ENCODE results near the gene CCDC102A.

Gene CCDC102A

DNA sequence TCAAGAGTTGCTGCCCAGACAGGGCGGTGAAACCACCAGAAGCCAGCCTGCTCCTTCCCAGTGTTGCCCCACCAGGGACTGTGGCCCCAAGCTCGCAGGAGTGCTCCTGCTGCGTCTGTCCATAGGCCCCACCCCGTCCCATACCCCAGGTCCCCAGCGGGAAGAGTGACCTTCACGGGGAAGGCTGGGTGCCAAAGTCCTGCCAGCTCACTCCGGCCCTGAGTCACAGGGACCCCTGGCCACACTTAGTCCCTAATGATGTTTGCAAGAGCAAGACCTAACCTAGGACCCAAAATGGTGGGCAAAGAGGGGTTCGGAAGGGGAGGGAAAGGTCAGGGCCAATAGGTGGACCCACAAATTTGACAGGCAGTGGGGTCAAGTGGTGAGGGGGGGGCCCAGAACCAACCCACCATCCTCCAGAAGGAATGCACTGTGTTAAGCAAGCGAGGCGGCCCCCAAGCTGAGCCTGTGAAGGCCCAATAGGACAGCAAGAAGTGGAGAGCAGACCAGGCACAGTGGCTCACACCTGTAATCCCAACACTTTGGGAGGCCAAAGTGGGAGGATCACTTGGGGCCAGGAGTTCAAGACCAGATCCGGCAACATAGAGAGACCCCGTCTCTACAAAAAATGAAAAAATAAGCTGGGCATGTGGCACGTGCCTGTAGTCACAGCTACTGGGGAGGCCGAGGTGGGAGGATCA, 53.4 kb downstream of the CCDC102A start:
- Histone ChIP-seq H3K4me3 (ENCODE audit: low read length) (no peak overlapping the region), H3K4me1 (ENCODE audit: control insufficient read depth, insufficient read depth, low read length) (peaks cover 65% of the 10 kb centered on the region), H3K9ac (ENCODE audit: low read length) (no peak overlapping the region), H3K9me3 (ENCODE audit: control insufficient read depth, low read length) (no peaks in the 10 kb centered on the region), H3K27me3 (ENCODE audit: control insufficient read depth, insufficient read depth, low read length) (no peaks in the 10 kb centered on the region), H3K36me3 (ENCODE audit: control insufficient read depth, insufficient read depth, low read length) (no peaks in the 10 kb centered on the region)

DNA sequence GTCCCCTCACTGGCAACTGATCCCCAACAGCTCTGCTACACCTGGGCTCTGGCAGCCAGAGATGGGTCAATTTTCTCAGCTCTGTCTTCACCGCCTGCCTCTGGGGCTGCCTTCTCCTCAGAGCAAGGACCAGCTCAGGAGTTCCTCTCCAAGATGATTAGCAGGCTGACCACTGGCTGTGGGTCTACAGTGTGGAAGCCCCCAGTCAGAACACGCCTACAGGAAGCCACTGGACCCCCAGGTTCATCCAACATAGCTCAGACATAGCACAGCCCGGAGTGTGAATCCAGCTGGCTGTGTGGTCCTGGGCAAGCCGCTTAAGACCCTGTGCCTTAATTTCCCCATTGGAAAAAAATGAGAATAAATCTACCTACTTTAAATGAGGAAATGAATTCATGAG, 55.0 kb downstream of the CCDC102A start:
- Histone ChIP-seq H3K9ac (ENCODE audit: low read length) (peak overlapping the region; percentile 63), H3K4me1 (ENCODE audit: control insufficient read depth, insufficient read depth, low read length) (peaks cover 73% of the 10 kb centered on the region), H3K9me3 (ENCODE audit: control insufficient read depth, low read length) (no peaks in the 10 kb centered on the region), H3K27me3 (ENCODE audit: control insufficient read depth, insufficient read depth, low read length) (no peaks in the 10 kb centered on the region), H3K4me3 (ENCODE audit: low read length) (no peak overlapping the region), H3K36me3 (ENCODE audit: control insufficient read depth, insufficient read depth, low read length) (no peaks in the 10 kb centered on the region)

DNA sequence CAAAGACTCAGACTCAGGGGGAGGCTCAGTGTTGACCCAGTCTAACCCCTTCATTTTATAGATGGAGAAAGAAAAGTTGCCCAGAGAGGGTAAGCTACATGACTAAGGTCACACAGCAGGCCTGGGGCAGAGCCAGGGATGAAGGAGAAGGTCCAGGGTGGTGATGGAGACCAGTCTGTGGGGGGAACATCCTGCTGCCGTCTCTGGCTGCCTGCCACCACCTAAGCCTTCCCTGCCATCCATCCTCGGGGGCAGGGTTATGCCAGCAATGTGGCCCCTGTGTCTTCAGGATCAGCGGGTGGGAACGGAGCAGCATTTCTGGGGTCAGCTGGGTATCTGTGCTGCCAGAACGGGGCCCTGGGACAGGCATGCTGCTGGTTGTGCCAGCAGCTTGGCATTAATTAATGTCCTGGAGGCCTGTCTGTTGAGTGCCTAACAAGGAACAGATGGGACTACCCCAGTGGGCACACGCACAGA, 55.6 kb downstream of the CCDC102A start:
- H3K9ac ChIP-seq (ENCODE audit: low read length): peak overlapping the region; percentile 63
- H3K4me1 ChIP-seq (ENCODE audit: control insufficient read depth, insufficient read depth, low read length): peaks cover 77% of the 10 kb centered on the region

DNA sequence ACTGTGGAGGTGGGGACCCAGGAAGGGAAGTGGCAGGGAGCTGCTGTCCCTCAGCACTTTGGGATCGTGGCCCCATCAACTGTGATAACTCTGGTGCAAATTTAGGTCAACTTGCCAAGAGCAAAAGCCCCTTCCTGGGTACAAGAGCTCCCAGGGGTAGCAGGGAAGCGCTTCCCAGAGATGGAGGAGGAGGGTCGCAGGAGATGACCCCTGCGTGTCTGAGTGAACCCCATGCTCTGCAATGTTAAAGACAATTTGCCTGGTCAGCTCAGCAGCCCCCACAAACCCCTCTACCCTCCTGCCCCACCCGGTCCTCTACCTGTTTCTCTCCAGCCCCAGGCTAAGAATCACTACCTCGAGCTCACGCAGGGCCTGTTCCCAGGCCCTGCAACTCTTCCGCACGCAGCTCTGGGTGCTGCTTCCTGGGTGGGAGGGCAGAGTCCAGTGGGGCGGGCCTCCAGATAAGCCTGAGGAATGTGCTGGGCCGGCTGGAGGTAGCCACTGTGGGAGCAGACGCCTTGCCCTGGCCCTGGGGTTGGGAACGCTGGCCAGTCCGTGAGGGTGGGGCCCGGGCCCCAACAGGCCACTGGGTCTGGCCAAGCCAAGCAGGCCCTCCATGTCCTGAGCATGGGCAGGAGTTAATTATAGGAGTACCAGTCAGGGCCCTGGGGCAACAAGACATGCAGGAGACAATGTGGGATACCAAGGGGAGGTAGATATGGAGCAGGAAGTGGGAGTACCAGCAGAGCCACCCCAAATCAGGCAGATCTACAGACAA, 56.2 kb downstream of the CCDC102A start:
- H3K4me1 ChIP-seq (ENCODE audit: control insufficient read depth, insufficient read depth, low read length): peaks cover 72% of the 10 kb centered on the region
- H3K4me3 ChIP-seq (ENCODE audit: low read length): peak overlapping the region; percentile 57
- H3K9me3 ChIP-seq (ENCODE audit: control insufficient read depth, low read length): no peaks in the 10 kb centered on the region
- peaks cover 4% of the 10 kb centered on the region for H3K36me3 ChIP-seq (ENCODE audit: control insufficient read depth, insufficient read depth, low read length)
- H3K9ac ChIP-seq (ENCODE audit: low read length): peak overlapping the region; percentile 63
- no peaks in the 10 kb centered on the region for H3K27me3 ChIP-seq (ENCODE audit: control insufficient read depth, insufficient read depth, low read length)

More for the DNA sequence above, 55.6 kb downstream of the CCDC102A start:
- Histone ChIP-seq H3K27me3 (ENCODE audit: control insufficient read depth, insufficient read depth, low read length) (no peaks in the 10 kb centered on the region), H3K4me3 (ENCODE audit: low read length) (no peak overlapping the region), H3K9me3 (ENCODE audit: control insufficient read depth, low read length) (no peaks in the 10 kb centered on the region), H3K36me3 (ENCODE audit: control insufficient read depth, insufficient read depth, low read length) (peaks cover 4% of the 10 kb centered on the region)

DNA sequence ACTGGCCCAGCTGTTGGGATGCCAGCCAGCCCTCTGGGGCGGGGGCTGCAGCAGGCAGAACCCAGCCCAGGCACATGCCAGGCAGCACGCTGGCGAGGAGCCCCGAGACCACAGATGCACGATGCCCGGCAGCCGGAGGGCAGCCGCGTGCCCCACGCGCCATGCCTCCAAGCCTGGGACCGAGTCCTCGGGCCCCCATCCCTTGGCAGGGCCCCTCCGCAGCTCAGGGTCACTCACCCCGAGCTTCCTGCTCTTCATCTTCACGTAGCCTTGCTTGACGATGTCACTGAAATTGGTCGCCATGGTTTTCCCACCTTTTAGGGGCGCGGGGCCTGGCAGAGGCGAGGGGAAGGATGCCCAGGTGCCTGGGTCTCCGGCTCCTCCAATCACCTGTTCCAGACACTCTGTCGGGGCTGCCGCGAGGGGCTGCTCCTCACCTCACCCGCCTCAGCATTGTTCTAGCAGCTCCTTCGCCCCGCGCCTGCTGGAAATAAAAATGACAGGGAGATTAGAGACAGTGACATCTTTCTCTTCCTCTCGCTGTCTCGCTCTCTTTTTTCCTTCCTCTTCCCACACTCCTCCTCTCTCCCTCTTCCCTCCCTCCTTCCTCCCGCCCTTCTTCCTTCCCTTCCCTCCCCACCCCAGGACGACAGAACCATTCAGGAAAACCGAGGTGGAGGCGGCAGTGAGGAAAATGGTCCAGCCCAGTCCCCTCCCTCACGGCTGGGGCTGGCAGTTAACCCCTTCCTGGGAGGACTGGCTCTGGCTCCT, 57.0 kb downstream of the CCDC102A start:
- no peaks in the 10 kb centered on the region for H3K9me3 ChIP-seq (ENCODE audit: control insufficient read depth, low read length)
- H3K9ac ChIP-seq (ENCODE audit: low read length): peak overlapping the region; percentile 63
- no peaks in the 10 kb centered on the region for H3K27me3 ChIP-seq (ENCODE audit: control insufficient read depth, insufficient read depth, low read length)
- H3K36me3 ChIP-seq (ENCODE audit: control insufficient read depth, insufficient read depth, low read length): peaks cover 8% of the 10 kb centered on the region
- peak overlapping the region; percentile 57 for H3K4me3 ChIP-seq (ENCODE audit: low read length)
- H3K4me1 ChIP-seq (ENCODE audit: control insufficient read depth, insufficient read depth, low read length): peaks cover 64% of the 10 kb centered on the region

DNA sequence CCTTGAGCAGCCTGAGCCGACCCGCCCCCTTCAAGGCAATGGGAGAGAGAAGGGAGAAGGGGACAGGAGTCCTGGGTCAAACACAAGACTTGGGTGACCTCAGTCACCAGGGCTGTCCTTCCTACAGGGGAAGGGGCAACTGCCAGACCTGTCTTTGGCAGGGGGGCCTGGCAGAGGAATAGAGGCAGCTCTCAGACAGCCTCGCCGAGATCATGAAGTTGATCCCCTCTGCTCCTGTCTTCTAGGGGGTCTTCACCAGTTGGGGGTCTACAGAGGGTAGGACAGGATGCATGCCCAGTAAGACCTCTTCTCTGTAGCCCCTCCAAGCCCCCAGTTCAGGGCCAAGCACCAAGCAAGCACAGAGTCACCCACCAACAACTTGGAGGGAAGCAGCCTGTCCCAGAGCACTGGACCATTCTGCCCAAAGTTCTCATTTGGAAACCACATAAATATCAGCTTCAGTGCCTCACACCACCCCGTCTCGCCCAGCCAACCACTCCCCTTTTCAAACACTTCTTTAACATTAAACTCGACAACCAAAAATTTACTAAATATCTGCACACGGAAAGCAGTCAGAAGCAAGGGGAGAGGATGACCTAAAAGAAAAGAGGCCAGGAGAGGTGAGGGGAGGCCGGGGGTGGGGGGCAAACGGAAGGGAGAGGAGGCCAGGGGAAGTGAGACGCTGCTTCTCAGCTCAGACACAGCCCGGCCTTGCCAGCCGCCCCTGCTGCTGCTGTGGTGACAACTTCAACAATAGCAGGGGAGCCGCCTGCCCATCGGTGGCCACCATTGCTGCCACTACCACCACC, 57.8 kb downstream of the CCDC102A start:
- Histone ChIP-seq H3K36me3 (ENCODE audit: control insufficient read depth, insufficient read depth, low read length) (peaks cover 9% of the 10 kb centered on the region), H3K9ac (ENCODE audit: low read length) (peak overlapping the region; percentile 63), H3K9me3 (ENCODE audit: control insufficient read depth, low read length) (no peaks in the 10 kb centered on the region), H3K4me3 (ENCODE audit: low read length) (peak overlapping the region; percentile 14), H3K27me3 (ENCODE audit: control insufficient read depth, insufficient read depth, low read length) (no peaks in the 10 kb centered on the region), H3K4me1 (ENCODE audit: control insufficient read depth, insufficient read depth, low read length) (peaks cover 56% of the 10 kb centered on the region)

DNA sequence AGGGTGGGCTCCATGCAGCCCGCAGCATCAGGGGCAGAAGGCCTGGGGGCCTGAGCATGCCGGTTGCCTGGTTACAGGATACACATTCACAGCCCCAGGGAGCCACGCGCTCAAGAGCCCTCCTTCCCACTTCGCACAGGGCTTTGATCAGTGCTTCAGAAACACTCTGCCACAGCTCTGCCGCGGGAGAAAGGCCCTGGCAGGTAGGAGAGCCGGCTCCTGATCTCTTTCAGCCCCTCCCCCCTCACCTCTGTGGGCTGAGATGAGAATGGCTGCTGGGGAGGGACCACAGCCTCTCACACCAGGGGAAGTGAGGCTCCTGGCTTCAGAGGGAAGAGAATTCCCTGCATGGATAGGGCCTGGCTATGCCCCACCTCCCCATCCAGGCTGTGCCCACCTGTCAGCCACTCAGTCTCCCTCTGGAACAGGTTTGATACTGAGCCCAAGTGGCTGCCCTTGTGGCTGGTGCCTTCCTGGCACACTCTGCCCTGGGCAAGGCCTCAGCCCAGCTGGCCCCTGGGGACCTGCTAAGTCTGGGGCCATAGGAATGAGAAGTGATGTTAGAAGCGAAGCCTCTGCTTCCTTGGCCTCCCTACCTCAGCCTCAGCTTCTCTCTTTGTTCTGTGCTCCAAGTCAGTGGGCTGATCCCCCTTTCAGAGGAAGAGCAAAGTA, 58.7 kb downstream of the CCDC102A start:
- Histone ChIP-seq H3K36me3 (ENCODE audit: control insufficient read depth, insufficient read depth, low read length) (peaks cover 15% of the 10 kb centered on the region), H3K9ac (ENCODE audit: low read length) (peak overlapping the region; percentile 35), H3K4me3 (ENCODE audit: low read length) (no peak overlapping the region), H3K4me1 (ENCODE audit: control insufficient read depth, insufficient read depth, low read length) (peaks cover 59% of the 10 kb centered on the region), H3K27me3 (ENCODE audit: control insufficient read depth, insufficient read depth, low read length) (no peaks in the 10 kb centered on the region), H3K9me3 (ENCODE audit: control insufficient read depth, low read length) (no peaks in the 10 kb centered on the region)

DNA sequence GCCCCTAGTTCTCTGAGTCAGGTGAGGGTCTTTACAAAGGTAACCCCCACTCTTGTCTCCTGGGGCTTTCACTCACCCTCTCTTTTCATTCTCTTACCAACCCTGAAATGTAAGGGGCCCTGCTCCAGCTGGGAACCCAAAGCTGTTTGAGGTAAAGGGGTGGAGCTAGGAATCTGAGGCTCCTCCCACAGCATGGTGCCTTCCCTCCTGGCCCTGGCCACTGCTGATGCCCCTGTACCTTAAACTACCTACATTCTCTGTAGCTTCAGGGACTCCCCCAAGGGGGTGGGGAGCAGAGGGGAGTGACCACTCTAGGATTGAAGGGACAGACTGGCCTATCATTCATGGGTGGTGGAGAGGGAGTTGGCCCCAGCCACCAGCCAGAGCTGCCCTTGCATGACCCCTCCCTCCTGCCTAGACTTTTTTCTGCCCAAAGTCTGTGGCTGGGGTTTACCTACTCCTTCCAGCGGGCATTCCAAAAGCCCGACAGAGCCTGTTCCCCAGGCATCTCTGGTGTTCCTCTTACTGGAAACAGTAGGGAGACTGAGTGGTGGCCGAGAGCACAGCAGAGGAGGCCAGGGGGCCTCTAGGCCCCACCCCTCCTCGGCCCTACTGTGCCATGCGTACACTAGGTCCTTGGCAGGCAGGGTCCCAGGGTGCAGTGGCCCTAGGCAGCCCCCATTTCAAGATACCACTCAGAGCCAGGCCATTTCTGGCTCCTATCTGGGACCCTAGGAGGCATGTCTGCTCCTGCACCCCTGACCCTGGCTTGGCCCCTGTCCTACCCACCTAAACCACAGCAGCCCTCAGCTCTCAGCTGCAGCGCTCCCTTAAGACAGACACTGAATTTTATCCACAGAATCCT, 59.6 kb downstream of the CCDC102A start:
- H3K27me3 ChIP-seq (ENCODE audit: control insufficient read depth, insufficient read depth, low read length): no peaks in the 10 kb centered on the region
- H3K4me1 ChIP-seq (ENCODE audit: control insufficient read depth, insufficient read depth, low read length): peaks cover 68% of the 10 kb centered on the region
- H3K4me3 ChIP-seq (ENCODE audit: low read length): no peak overlapping the region
- H3K9me3 ChIP-seq (ENCODE audit: control insufficient read depth, low read length): no peaks in the 10 kb centered on the region
- H3K9ac ChIP-seq (ENCODE audit: low read length): no peak overlapping the region
- peaks cover 16% of the 10 kb centered on the region for H3K36me3 ChIP-seq (ENCODE audit: control insufficient read depth, insufficient read depth, low read length)

DNA sequence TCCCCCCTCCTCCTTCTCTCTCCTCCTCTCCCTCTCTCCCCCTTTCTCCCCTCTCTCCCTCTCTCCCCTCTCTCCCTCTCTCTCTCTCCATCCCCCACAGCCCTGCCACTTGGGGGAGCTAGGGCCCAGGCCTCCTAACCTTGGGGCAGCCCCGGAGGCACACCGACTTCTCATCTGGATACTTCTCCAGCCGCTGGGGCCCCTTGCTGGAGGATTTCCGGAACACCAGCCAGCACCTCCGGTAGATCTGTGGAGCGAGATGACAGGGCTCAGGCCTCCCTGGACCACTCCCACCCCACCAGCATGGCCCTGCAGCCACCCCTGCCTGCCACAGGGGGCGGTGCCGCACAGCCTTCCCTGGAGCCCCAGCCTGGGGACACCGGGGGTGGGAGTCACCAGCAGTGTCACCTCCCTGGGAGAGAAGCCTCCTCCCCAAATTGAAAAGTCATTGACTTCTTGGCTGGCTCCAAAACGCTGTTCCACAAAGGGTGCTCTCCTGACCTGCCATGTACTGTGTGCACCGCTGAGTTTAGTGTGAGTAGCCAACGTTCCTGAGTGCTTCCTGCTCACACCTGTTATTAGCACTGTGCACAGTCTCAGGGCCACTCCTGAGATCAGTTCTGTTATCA, 60.5 kb downstream of the CCDC102A start:
- H3K9ac ChIP-seq (ENCODE audit: low read length): no peak overlapping the region
- peaks cover 16% of the 10 kb centered on the region for H3K36me3 ChIP-seq (ENCODE audit: control insufficient read depth, insufficient read depth, low read length)
- no peaks in the 10 kb centered on the region for H3K27me3 ChIP-seq (ENCODE audit: control insufficient read depth, insufficient read depth, low read length)
- peaks cover 68% of the 10 kb centered on the region for H3K4me1 ChIP-seq (ENCODE audit: control insufficient read depth, insufficient read depth, low read length)
- H3K9me3 ChIP-seq (ENCODE audit: control insufficient read depth, low read length): no peaks in the 10 kb centered on the region
- H3K4me3 ChIP-seq (ENCODE audit: low read length): no peak overlapping the region
